HG03354 (cell line): ENCODE results near the gene RAB11FIP4.
"Not testable (repeated sequence)": the region's sequence is repeated elsewhere in the genome, so short reads cannot be mapped to it uniquely, and the experiment has no call there.

Experiments used
- ATAC-seq: cut with Tn5 transposase; IDR thresholded peaks from one replicate; pipeline ENCODE4 v1.9.1; 2021; ENCODE audit warnings: mild to moderate bottlenecking; ENCODE audit not compliant: unreplicated experiment, poor library complexity, severe bottlenecking

The RAB11FIP4 gene, protein sequence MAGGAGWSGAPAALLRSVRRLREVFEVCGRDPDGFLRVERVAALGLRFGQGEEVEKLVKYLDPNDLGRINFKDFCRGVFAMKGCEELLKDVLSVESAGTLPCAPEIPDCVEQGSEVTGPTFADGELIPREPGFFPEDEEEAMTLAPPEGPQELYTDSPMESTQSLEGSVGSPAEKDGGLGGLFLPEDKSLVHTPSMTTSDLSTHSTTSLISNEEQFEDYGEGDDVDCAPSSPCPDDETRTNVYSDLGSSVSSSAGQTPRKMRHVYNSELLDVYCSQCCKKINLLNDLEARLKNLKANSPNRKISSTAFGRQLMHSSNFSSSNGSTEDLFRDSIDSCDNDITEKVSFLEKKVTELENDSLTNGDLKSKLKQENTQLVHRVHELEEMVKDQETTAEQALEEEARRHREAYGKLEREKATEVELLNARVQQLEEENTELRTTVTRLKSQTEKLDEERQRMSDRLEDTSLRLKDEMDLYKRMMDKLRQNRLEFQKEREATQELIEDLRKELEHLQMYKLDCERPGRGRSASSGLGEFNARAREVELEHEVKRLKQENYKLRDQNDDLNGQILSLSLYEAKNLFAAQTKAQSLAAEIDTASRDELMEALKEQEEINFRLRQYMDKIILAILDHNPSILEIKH

DNA sequence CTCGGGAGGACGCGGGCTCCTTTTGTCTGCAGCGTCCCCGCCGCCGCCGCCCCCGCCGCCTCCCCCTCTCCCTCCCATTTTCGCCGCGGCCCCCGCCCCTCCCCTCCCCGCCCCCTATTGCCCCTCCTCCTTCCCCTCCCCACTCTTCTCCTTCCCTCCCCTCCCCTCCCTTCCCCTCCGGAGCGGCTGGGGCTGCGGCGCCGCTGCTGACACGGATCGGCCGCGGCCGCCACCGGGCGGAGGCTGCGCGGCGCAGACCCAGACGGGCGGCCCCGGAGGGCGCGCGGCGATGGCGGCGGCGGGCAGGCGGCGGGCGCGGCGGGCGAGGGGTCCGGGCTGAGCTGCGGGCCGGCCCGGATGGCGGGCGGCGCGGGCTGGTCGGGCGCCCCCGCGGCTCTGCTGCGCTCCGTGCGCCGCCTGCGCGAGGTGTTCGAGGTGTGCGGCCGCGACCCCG is at the start of gene RAB11FIP4:
RAB11FIP4 (plus strand) TSS at position 180 of the 454 bp plus-strand sequence; CDS start at position 358, 178 bp downstream.
- no peak for ATAC-seq

DNA sequence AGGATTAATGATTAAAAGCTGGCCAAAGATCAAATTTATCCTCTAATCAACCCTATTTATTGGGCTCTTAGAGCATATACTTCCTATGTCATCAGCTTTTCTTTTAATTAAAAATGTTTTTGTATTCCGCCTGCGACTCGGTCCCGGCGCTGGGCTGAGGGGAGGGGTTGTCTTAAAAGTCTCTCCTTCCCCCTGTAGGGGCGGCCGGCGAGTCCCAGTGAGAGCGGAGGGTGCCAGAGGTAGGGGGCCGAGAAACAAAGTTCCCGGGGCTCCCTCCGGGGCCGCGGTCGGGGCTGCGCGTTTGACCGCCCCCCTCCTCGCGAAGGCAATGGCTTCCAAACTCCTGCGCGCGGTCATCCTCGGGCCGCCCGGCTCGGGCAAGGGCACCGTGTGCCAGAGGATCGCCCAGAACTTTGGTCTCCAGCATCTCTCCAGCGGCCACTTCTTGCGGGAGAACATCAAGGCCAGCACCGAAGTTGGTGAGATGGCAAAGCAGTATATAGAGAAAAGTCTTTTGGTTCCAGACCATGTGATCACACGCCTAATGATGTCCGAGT is 46.2 kb upstream of the RAB11FIP4 start:
- ATAC-seq: not testable (repeated sequence)

DNA sequence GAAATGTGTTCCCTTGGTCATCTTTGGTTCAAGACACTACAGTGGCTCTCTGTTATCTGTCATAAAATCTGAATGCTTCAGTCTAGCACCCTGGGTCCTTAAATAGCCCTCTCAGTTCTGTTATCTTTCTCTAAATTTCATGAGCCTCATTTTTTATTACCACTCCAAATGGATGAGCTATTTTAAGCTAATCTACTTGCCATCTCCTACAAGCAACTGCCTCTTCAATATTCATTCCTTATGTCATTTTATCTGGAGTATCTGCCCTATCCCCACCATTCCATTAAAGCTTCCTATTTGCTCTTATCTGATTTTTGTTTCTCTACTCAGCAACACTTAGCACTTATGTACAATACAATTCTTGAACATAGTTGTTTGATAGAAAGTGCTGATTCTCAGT is 42.0 kb upstream of the RAB11FIP4 start:
- no peak for ATAC-seq

DNA sequence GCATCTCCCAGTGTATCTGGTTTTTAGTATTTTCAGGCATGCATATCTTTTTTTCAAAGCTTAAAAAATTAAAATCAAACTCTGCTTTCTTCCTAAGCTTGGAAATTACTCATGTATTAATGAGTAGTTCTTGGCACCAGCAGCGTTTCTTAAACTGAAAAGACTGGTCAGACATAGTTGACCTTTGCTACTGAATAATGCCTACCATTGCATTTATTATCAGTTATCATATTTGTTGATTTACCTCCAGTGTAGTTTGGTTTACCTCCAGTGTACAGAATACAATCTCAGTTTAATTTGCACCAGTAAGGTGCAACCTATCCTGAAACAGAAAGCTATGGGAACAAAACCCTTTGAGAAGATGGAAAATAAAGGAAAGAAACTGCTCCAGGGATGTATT is 35.5 kb upstream of the RAB11FIP4 start:
- ATAC-seq: no peak

DNA sequence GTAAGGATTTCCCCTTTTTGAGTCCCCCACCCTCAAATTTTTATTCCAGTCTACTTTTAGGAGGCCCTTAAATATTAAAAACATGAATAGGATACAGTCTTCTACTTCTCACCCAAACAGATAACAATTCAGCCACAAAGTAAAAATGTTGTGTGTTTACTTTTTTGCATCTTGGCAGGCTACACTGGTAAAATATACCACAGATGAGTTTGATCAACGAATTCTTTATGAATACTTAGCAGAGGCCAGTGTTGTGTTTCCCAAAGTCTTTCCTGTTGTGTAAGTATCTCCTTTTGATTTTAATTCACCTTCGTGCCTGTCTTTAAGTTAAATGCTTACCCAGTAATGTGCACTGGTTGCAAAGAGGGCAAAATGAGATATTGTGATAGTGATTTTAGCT is 34.4 kb upstream of the RAB11FIP4 start:
- ATAC-seq: no peak

DNA sequence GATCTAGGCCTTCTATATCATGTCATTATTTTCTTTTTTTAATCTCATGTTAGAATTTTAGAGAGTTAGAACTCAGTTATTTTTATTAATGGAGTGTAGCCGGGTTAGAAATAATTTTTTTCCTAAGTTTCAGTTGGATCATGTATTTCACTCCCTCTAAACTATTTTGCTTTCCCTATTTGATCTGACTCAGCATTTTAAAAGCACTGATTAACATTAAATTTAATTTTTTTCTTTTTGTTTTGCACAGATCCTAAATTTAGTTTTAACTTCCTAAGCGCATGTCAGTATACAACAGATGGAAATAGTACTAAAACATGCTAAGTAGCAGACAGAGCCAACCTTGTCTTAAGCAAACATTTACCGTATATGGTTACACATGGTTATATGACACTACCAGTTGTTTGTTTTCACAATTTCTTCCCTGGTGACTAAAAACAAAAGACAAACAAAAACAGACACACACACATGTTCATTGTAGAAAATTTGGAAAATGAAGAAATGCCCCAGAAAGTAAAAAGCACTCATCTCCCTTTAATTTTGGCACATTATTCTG is 33.6 kb upstream of the RAB11FIP4 start:
- ATAC-seq: no peak

DNA sequence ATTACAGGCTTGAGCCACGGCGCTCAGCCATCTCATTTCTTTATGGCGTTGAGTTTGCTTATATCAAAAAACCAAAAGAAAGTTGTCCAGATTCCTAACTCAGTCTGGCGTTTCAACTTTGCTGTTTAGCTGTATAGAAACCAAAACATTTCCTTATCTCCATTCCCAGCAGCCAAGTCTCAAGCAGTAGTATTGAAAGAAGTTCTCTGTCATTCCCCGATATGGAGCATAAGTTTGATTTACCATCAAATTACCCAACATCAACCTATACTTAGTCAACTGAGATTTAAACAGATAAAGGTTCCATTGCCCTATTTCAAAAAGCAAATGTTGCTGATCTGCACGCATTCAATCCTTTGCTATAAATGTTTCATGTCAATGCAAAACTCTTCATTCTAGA is 27.5 kb upstream of the RAB11FIP4 start:
- ATAC-seq: no peak

DNA sequence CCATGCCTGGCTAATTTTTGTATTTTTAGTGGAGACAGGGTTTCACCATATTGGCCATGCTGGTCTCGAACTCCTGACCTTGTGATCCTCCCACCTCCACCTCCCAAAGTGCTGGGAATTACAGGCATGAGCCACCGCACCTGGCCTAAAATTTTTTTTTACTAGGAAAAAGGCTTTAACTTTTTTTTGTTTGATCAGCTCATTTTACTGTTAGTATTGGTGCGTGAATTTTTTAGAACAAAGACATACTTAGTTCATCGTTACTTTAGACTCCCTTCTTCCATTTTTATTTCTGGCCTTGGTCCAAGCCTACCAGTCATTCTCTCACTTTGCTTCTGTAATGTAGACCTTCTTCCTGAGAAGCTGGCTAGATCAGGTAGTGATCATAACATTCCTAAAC is 25.4 kb upstream of the RAB11FIP4 start:
- ATAC-seq: no peak

DNA sequence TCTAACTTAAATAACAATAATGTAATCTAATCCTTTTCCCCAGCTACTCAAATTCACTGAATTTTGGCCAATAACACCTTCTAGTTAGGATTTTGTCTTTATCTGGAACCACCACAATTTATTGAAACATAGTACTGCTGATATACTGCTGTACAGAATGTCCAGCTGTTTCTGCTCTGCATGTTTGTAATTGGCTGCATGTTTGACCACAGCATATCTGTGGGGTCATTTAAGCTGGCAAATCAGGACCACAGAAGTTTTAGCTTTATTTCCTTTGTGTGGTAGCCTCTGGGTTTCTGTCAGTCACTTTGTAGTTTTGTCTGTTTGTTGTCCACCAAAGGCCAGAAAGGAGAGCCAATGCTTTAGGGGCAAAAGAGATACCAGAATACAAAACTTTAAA is 22.2 kb upstream of the RAB11FIP4 start:
- no peak for ATAC-seq

DNA sequence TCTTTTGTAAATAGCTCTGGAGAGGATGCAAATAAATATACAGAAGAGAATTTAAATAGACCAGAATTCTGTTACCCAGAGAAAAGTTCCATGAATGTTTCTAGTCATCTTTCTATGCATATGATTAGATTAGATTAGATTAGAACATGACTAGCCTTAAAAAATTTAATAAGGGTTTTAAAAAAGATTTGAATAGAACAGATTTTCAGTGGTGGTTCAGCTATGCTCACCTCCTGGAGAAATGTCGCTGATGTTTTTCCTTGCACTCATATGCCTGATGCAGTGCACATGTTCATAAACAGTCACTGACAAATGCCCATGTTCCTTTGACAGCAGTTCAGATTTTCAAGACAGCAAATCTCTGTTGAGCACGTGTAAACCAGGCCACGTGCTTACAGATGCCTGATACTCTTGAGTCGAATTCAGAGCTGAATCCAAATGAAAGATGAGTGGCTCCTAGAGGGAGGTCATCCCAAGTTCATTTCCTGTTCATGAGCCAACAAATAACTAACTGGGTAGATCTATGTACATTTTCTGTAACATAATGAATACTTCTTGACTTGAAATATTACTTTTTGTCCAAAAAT is 19.9 kb upstream of the RAB11FIP4 start:
- ATAC-seq: no peak

DNA sequence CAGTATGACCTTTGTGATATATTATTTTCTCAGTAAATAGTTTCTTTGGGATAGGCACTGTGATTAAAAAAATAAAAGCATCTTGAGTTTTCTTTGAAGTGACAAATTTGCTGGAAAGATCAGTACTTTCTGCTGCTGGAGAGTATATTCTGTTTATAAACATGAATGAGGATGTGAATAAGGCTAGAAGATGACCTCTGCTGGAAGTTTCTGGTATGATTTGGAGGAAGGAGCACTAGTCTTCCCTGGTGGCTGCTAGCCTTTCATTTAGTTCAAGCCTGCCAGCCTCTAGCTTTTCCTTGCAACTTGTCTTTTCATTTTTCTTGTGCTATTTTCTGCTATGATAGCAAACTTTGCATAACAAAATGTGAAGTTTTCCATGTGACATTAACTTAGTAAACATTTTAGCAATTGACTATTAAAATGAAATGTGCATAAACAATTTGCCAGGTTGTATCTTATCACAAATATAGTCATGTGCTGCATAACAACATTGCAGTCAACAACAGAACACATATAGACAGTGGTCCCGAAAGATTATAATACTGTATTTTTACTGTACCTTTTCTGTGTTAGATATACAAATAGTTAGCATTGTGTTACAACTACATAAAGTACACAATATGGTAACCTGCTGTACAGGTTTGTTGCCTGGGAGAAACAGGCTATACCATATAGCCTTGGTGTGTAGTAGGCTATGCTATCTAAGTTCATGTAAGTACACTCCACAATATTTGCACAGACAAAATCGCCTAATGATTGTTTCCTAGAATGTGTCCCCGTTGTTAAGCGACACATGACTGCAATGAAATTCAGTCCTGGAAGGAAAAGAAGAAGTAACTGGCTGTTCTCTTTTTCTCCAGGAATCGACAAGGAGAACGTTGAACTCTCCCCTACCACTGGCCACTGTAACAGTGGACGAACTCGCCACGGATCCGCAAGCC is 18.1 kb upstream of the RAB11FIP4 start:
- peak; percentile 60 for ATAC-seq

DNA sequence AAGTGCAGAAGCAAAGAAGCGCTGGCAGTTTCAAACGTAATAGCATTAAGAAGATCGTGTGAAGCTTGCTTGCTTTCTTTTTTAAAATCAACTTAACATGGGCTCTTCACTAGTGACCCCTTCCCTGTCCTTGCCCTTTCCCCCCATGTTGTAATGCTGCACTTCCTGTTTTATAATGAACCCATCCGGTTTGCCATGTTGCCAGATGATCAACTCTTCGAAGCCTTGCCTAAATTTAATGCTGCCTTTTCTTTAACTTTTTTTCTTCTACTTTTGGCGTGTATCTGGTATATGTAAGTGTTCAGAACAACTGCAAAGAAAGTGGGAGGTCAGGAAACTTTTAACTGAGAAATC is 17.4 kb upstream of the RAB11FIP4 start:
- ATAC-seq: no peak

DNA sequence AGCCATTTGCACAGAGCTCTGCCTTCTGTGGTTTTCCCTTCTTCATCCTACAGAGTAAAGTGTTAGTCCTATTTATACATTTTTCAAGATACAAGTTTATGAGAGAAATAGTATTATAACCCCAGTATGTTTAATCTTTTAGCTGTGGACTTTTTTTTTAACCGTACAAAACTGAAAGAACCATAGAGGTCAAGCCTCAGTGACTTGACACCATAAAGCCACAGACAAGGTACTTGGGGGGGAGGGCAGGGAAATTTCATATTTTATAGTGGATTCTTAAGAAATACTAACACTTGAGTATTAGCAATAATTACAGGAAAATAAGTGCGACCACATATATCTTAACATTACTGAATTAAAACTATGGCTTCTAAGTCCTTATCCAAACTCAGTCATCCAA is 17.0 kb upstream of the RAB11FIP4 start:
- no peak for ATAC-seq

DNA sequence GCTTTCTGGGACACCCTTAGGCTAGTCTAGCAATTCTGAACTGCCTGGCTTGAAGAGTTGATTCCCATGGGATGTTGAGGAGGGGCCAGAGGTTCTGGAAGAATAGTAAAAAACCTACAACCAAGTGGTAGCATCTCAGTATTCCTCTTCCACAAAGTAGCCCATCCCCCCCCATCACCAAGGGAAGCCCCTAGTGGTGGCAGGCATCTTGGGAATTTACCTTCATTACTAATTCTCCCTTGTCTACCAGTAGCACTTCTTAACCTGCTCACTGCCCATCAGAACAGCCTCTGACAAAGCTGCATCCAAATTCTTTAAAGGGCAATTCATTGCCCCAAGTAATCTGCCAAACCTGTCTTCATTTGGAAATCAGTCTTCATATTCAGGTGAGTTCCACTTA is 12.8 kb upstream of the RAB11FIP4 start:
- ATAC-seq: no peak

DNA sequence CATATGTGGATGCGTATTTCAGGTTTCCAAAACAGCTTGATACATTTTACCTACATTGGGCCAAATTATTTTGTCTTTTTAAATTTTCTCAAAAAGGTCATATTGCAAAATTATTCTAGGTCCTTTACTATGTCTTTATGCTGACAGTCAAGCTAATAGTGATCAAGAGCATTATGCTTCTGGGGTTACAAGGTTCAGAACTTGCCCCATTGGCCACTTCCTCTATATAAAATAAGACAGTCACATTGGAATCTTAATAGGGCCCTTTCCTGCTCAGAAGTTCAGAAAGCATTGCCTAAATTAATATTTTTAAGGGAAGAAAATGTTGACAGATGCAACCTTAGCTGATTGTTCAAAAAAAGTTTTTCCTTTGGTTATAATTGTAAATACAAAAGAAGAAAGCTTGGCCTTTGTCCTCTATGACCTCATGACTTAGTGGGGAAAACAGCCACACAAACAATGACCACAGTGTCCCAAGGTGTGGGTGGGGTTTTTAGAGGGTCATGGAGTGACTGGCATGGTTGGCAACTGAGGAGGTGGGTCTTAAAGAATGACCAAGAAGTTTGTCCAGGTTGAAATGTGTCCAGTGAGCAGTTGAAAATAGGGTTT is 11.8 kb upstream of the RAB11FIP4 start:
- no peak for ATAC-seq

DNA sequence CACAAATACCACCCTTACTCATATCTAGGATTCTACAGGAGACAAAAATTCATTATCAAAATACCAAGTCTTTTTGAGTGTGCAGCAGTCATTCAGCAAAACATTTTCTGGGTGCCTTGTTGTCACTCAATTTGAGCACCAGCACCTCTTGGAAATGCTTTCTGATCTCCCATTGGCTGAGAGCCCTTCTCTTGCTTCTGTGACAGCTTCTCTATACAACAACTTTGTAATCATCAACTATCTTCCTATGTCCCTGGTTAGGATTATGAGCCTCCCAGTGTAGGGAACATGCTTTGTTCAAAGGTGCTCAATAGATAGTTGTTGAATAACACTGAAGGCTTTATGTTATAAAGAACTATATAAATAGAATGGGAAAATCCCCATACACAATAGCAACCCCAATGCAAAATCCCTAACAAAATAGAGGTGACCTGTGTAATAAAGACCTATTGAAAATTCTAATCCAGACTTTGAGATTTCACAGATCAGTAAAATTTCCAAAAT is 10.3 kb upstream of the RAB11FIP4 start:
- no peak for ATAC-seq

DNA sequence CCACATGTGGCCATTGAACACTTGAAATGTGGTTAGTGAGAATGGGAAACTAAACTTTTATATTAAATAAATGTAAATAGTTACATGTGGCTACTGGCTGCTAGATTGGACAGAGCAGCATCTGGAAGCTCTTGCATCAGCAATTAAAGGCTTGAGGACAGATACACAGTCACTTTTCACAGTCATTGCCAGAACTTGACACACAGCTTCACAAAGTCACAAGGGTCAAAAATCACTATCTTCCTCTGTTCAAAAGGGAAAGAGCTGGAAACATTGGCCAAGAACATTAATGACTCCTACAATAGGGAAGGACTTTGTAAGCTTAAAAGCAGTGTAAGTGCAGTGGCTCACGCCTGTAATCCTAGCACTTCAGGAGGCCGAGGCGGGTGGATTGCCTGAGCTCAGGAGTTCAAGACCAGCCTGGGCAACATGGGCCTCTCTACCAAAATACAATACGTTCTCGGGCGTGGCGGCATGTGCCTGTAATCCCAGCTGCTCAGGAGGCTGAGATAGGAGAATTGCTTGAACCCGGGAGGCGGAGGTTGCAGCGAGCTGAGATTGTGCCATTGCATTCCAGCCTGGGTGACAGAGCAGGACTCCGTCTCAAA is 8.7 kb upstream of the RAB11FIP4 start:
- not testable (repeated sequence) for ATAC-seq

DNA sequence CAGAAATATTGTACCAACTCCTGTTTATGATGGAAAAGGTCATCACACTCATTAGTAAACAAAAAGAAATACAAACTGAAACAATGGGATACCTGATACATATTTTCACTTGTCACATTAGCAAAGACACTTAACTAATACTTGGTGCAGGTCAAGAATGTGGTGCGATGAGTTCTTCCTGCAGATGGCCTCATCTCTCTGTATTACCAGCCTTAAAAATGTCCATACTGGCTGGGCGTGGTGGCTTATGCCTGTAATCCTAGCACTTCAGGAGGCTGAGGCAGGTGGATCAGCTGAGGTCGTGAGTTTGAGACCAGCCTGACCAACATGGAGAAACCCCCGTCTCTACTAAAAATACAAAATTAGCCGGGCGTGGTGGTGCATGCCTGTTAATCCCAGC is 8.0 kb upstream of the RAB11FIP4 start:
- ATAC-seq: not testable (repeated sequence)
